Measurements from ENCODE around the gene FAM3D.

The FAM3D gene

GRCh38 chr3:58585005-58585786 lies 81.4 kb downstream of the FAM3D start:
- H3K4me3 ChIP-seq (ENCODE audit: control insufficient read depth, low read depth, low read length), result peak overlapping the region; percentile 67
- DNase-seq (ENCODE audit: low read depth), result peak; percentile 59
- TF ChIP-seq, protein P1, sequence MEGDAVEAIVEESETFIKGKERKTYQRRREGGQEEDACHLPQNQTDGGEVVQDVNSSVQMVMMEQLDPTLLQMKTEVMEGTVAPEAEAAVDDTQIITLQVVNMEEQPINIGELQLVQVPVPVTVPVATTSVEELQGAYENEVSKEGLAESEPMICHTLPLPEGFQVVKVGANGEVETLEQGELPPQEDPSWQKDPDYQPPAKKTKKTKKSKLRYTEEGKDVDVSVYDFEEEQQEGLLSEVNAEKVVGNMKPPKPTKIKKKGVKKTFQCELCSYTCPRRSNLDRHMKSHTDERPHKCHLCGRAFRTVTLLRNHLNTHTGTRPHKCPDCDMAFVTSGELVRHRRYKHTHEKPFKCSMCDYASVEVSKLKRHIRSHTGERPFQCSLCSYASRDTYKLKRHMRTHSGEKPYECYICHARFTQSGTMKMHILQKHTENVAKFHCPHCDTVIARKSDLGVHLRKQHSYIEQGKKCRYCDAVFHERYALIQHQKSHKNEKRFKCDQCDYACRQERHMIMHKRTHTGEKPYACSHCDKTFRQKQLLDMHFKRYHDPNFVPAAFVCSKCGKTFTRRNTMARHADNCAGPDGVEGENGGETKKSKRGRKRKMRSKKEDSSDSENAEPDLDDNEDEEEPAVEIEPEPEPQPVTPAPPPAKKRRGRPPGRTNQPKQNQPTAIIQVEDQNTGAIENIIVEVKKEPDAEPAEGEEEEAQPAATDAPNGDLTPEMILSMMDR (conservative IDR thresholded peaks at IDR 0.05; ENCODE audit: control insufficient read depth, insufficient read depth, low read depth, low read length), result peak; percentile 54

DNA sequence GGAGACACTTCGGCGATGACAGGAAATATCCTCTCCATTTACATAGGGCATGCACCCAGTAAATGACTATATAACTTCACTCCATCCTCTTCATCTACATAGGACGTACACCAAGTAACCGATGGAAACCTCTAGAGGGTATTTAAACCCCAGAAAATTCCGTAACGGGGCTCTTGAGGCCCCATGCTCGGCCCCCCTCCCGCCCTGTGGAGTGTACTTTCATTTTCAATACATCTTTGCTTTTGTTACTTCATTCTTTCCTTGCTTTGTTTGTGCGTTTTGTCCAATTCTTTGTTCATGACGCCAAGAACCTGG lies 81.9 kb downstream of the FAM3D start:
- TF ChIP-seq, protein P1 (conservative IDR thresholded peaks at IDR 0.05; ENCODE audit: control insufficient read depth, insufficient read depth, low read depth, low read length), result no peak
- no peak for DNase-seq (ENCODE audit: low read depth)
- peak overlapping the region; percentile 67 for H3K4me3 ChIP-seq (ENCODE audit: control insufficient read depth, low read depth, low read length)

Data from fibroblast of mammary gland (primary cell).